ENCODE data around the gene PTPN14.

The PTPN14 gene

GRCh38 chr1:214448536-214448935, 102.9 kb downstream of the PTPN14 start:
- no peak for DNase-seq (ENCODE audit: low read depth in 1 of 2, low spot score in 1 of 2)
- Histone ChIP-seq H3K4me3 (replicated peaks; ENCODE audit: insufficient read depth, low read length) (no peak overlapping the region), H3K27ac (replicated peaks) (no peak overlapping the region), H3K27me3 (ENCODE audit: insufficient read depth, poor library complexity, severe bottlenecking) (no peaks in the 10 kb centered on the region)
- TF ChIP-seq GABPA (IDR thresholded peaks at IDR 0.05; ENCODE audit: low read depth) (no peak), CTCF (IDR thresholded peaks at IDR 0.05; ENCODE audit: insufficient read depth, low read length) (no peak), SPI1 (IDR thresholded peaks at IDR 0.05; ENCODE audit: borderline replicate concordance, low read depth) (no peak), POLR2AphosphoS5 (IDR thresholded peaks at IDR 0.05; ENCODE audit: low read depth) (no peak), REST (IDR thresholded peaks at IDR 0.05; ENCODE audit: insufficient replicate concordance, low read depth) (no peak)

- TF ChIP-seq REST (IDR thresholded peaks at IDR 0.05; ENCODE audit: insufficient replicate concordance, low read depth) (no peak), GABPA (IDR thresholded peaks at IDR 0.05; ENCODE audit: low read depth) (no peak), POLR2AphosphoS5 (IDR thresholded peaks at IDR 0.05; ENCODE audit: low read depth) (no peak), CTCF (IDR thresholded peaks at IDR 0.05; ENCODE audit: insufficient read depth, low read length) (no peak), SPI1 (IDR thresholded peaks at IDR 0.05; ENCODE audit: borderline replicate concordance, low read depth) (no peak)
- DNase-seq (ENCODE audit: low read depth in 1 of 2, low spot score in 1 of 2) = no peak
- Histone ChIP-seq H3K27ac (replicated peaks) (no peak overlapping the region), H3K27me3 (ENCODE audit: insufficient read depth, poor library complexity, severe bottlenecking) (no peaks in the 10 kb centered on the region), H3K4me3 (replicated peaks; ENCODE audit: insufficient read depth, low read length) (no peak overlapping the region)
Observed at GRCh38 chr1:214447557-214447871, 103.9 kb downstream of the PTPN14 start.

- no peak overlapping the region for H3K4me3 ChIP-seq (replicated peaks; ENCODE audit: insufficient read depth, low read length)
- TF ChIP-seq POLR2AphosphoS5 (IDR thresholded peaks at IDR 0.05; ENCODE audit: low read depth) (no peak), GABPA (IDR thresholded peaks at IDR 0.05; ENCODE audit: low read depth) (no peak), SPI1 (IDR thresholded peaks at IDR 0.05; ENCODE audit: borderline replicate concordance, low read depth) (no peak), CTCF (IDR thresholded peaks at IDR 0.05; ENCODE audit: insufficient read depth, low read length) (no peak), REST (IDR thresholded peaks at IDR 0.05; ENCODE audit: insufficient replicate concordance, low read depth) (no peak)
- no peaks in the 10 kb centered on the region for H3K27me3 ChIP-seq (ENCODE audit: insufficient read depth, poor library complexity, severe bottlenecking)
- no peak for DNase-seq (ENCODE audit: low read depth in 1 of 2, low spot score in 1 of 2)
- H3K27ac ChIP-seq (replicated peaks) = no peak overlapping the region
Observed at GRCh38 chr1:214446772-214447556, 104.4 kb downstream of the PTPN14 start.
